Measurements from ENCODE around the gene NAT8L.

The NAT8L gene

GRCh38 chr4:2094545-2094944 lies 35.4 kb downstream of the NAT8L start:
- DNase-seq (ENCODE audit: low read depth) = no peak

- DNase-seq (ENCODE audit: low read depth) = no peak
These were observed 36.3 kb downstream of the NAT8L start for GRCh38 chr4:2095236-2096072.

- no peak for DNase-seq (ENCODE audit: low read depth)
These were observed 37.0 kb downstream of the NAT8L start for GRCh38 chr4:2096073-2096609.

GRCh38 chr4:2101346-2102044 lies 42.4 kb downstream of the NAT8L start:
- no peak for DNase-seq (ENCODE audit: low read depth)

- DNase-seq (ENCODE audit: low read depth) = no peak
These were observed 43.1 kb downstream of the NAT8L start for GRCh38 chr4:2102045-2102883.

- no peak for DNase-seq (ENCODE audit: low read depth)
These were observed 44.2 kb downstream of the NAT8L start for GRCh38 chr4:2103127-2103842.

- no peak for DNase-seq (ENCODE audit: low read depth)
These were observed 44.9 kb downstream of the NAT8L start for GRCh38 chr4:2103843-2104547.

- no peak for DNase-seq (ENCODE audit: low read depth)
These were observed 45.6 kb downstream of the NAT8L start for GRCh38 chr4:2104556-2105345.

- DNase-seq (ENCODE audit: low read depth) = peak; percentile 20
These were observed 46.4 kb downstream of the NAT8L start for GRCh38 chr4:2105559-2105958.

GRCh38 chr4:2116687-2117400 lies 57.7 kb downstream of the NAT8L start:
- DNase-seq (ENCODE audit: low read depth) = no peak

All from amniotic epithelial cell (primary cell).